HG03025 (cell line): ENCODE measurements around the gene DCLK2.
"Not testable (repeated sequence)": the region's sequence is repeated elsewhere in the genome, so short reads cannot be mapped to it uniquely, and the experiment has no call there.

ENCODE experiments used
- ATAC-seq: cut with Tn5 transposase; IDR thresholded peaks from one replicate; pipeline ENCODE4 v1.9.1; 2021; ENCODE audit warnings: mild to moderate bottlenecking, moderate library complexity; ENCODE audit not compliant: unreplicated experiment, low FRiP score

Gene DCLK2

GRCh38 chr4:150145090-150145945, 67.1 kb downstream of the DCLK2 start:
- ATAC-seq = no peak

DNA sequence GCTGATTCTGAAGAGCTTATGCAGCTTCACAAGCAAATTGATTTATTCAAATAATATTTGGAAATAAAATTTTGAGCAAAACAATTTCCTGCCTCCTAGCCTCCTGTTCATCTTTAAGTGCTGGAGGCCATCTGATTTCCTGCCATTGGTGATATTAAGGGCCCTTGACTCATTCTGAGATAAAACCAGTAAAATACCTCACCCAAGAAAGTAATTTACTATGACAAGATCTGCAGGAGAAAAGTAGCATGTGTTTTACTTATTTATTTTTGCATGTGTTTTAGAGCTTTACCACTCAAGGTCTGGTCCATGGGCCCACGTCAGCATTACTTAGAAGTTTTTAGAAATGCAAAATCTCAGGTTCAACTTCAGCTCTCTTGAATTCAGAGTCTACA, 67.7 kb downstream of the DCLK2 start:
- no peak for ATAC-seq

DNA sequence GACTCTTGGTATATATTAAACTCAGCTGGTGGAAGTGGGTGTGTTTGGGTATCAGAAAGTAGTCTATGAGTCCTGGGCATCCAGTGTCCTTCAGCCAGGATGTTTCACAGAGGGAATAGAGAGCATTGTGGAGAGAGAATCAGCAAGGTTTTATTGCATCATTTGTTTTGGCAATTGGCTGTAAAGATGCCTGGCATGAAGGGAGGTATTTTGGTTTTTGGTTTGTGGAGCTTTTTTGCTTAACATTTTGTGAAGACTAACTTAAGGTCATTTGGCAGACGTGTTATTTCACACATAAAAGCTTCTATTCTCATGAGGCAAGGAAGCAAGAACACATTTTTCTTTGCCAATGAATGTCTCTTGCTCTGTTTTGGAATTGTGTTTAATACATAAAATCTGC, 71.1 kb downstream of the DCLK2 start:
- ATAC-seq = no peak

DNA sequence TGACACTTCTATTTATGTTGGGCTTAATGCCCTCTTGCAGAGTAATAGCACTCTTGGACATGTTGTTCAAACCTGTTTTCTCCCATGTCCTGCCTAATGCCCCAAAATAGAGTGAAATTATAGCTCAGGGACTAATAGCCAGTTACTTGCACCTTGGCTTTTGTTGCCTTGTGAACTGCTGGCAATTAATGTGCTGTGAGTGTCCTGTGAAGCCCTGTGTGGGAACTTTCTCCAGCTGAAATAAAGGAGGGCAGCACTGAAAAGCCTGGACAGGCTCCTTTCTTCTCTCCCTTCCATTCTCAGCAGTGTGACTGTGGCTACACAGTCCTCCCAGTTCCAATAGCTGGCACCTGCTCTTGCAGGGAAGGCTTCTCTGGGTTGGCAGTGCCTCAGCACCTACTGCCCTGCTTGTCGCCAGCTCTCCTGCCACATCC, 72.4 kb downstream of the DCLK2 start:
- ATAC-seq = no peak

GRCh38 chr4:150152766-150153165, 74.5 kb downstream of the DCLK2 start:
- ATAC-seq = no peak

DNA sequence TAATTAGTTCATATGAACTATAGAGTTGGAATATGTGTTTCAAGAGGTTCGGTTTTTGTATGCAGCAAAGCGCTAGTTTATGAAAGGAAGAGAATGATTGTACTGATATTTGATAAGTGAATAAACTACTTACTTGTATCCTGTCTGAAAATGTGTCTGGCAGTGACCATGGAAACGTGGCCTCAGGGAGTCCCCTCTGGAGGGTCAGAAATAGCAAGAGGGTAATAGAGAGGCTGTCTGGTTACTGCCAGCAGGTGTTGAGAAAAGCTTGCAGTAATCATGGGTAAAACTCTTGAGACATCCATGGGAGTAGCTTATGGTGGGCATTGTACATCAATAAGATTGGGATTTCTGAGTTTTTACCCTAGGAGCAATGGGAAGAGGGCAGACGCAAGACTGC, 77.1 kb downstream of the DCLK2 start:
- ATAC-seq = no peak

DNA sequence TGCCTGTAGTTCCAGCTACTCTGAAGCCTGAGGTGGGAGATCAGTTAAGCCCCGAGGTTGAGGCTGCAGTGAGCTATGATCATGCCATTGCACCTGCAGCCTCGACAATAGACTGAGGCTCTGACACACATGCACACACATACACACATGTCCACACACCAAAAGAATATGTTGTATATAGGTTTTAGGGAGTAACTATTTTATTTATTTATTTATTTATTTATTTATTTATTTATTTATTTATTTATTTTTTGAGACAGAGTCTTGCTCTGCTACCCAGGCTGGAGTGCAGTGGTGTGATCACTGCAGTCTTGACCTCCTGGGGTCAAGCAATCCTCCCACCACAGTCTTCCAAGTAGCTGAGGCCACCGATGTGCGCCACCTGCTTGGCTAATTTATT, 78.3 kb downstream of the DCLK2 start:
- ATAC-seq = no peak

- no peak for ATAC-seq
Observed at GRCh38 chr4:150158041-150158440, 79.8 kb downstream of the DCLK2 start.

DNA sequence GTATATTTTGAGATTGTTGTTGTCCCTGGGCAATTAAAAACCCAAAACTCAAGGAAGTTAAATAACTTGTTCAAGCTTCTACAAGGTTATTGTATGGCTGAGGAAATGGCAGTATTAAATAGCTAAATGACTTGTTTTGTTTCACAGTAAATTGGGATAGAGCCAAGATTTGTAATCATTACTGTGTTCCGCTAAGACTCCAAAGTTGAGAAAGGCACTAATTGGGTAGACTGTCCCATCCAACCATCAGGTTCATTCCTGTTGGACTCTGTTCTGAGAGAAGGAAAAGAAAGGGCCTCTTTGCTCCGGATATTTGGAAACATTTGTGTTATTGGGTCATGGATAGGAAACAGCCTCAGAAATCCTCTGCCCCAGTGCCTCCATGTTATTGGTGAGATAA, 82.2 kb downstream of the DCLK2 start:
- ATAC-seq = no peak

DNA sequence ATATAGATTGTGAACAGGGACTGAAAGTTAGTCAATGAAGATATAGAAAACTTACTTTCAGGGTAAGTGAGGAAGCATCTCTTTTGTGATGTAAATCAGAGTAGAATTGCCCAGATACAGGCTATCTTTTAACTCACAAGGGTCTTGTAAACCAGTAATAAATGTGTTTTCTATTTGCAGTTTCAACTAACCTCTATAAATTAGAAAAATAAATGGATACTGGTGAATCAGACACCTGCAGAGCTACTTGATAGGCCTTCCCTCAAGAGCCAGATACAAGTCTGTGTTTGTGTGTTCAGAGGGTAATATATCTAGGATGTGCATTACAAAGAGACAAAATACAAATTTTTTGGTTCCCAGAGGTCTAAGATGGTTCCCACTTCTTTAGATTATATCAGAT, 82.9 kb downstream of the DCLK2 start:
- no peak for ATAC-seq

- not testable (repeated sequence) for ATAC-seq
Observed at GRCh38 chr4:150162020-150162419, 83.8 kb downstream of the DCLK2 start.

DNA sequence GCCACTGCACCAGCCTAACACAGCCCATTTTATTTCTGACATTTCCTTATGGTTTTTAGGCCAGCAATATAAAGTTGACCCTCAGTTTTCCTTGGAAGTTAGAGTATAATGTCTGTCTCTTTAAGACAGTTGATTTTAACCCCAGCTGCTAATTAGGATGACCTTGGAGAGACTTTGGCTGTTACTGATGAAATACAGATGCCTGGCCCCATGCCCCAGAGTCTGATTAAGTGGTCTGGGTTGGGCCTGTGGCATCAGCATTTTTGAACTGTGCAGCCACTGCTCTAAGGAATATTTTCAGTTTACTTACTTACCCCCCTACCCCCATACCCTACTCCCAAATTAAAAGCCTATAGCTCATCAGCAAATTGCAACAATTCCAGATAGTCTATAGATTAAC, 85.8 kb downstream of the DCLK2 start:
- ATAC-seq = no peak

GRCh38 chr4:150164956-150165629, 86.8 kb downstream of the DCLK2 start:
- no peak for ATAC-seq

- ATAC-seq = no peak
Observed at GRCh38 chr4:150167054-150167453, 88.8 kb downstream of the DCLK2 start.

DNA sequence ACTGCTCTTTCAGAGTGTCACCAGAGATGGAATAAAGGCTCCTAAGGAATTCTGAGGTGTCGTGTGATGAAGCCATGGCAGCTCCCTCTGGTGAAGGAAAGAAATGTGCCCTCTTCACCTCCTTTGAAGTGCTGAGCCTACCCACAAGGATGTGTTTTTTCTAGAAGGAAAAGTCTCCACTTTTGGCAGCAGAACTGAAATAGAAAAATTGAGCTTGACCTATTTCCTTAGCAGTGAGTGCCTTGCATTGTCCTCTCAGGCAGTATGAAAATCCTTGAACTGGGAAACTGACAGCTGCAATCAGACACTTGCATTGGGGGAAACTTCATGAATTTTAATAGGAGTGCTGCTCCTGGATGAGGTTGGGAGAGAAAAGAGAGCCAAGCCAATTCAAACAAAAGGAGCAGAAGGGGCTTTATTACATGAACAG, 95.2 kb downstream of the DCLK2 start:
- no peak for ATAC-seq

DNA sequence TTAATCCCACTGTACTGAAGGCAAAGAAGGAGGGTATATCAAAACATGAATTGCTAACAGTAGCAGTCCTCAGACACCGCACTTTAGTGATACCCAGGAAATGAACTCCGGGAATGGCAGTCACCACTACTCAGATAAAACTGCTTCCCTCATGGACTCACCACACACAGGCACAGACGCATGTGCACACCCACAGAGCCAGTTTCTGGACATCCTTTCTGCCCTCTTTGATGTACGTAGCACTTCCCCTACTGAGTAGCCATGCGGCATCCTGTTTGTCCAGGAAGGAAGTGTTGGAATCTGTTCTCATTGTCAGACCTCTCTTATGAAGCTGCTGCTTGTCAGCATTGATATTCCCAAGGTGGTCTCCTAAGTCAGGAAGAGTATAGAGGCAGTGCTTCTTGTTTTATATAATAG, 95.7 kb downstream of the DCLK2 start:
- ATAC-seq = no peak

GRCh38 chr4:150176547-150176946, 98.3 kb downstream of the DCLK2 start:
- no peak for ATAC-seq

- ATAC-seq = no peak
Observed at GRCh38 chr4:150178161-150178560, 99.9 kb downstream of the DCLK2 start.

DNA sequence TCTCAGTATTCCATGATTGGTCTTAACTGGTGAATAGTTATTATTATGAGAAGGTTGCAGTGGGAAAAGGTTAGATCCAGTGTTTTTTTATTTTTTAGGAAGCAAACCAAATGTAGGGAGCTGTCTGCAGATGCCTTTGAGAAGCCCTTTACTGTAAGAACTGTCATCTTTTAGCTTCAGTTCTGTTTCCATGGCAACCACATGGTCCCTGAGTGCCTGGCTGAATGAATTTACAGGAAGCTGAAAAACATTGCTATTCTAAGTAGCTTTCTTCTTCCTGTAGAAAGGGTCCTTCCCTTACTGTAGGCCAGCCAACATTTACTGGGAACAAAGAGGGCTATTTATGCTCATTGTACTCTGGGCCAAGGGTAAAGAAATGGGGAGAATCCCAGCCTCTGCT, 103.3 kb downstream of the DCLK2 start:
- no peak for ATAC-seq

GRCh38 chr4:150182794-150183193, 104.5 kb downstream of the DCLK2 start:
- no peak for ATAC-seq

GRCh38 chr4:150185033-150185432, 106.8 kb downstream of the DCLK2 start:
- not testable (repeated sequence) for ATAC-seq

DNA sequence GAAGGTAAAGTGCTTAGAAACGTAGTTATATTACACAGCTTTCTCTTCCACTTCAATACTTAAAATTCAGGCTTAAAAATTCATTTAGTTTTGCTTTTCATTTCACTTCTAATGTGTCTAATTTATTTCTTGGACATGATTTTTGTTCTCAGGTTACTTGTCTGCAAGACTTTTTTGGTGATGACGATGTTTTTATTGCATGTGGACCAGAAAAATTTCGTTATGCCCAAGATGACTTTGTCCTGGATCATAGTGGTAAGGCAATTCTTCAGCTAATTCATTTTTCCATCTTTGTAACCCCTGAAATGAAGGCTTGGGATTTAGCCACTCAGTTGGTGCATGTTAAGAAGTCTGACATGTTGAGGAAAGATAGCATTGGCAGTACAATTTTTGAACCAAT, 114.7 kb downstream of the DCLK2 start:
- ATAC-seq = no peak
